ENCODE measurements around the gene ZNF507.

GRCh38 chr19:32354345-32354744 lies 8.9 kb downstream of the ZNF507 start:
- no peak for TF ChIP-seq CTCF (IDR thresholded peaks at IDR 0.05; ENCODE audit: low read depth, low read length, missing input control)
- TF ChIP-seq FOXA1 (IDR thresholded peaks at IDR 0.05) = no peak
- TF ChIP-seq, protein P1, sequence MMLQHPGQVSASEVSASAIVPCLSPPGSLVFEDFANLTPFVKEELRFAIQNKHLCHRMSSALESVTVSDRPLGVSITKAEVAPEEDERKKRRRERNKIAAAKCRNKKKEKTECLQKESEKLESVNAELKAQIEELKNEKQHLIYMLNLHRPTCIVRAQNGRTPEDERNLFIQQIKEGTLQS (IDR thresholded peaks at IDR 0.05) = no peak
- TF ChIP-seq TAF1 (conservative IDR thresholded peaks at IDR 0.05) = no peak
- TF ChIP-seq RAD21 (IDR thresholded peaks at IDR 0.05) = no peak
- TF ChIP-seq SP1 (IDR thresholded peaks at IDR 0.05) = no peak
- no peak for TF ChIP-seq RXRA (IDR thresholded peaks at IDR 0.05)
- no peak for TF ChIP-seq JUND (IDR thresholded peaks at IDR 0.05)
- no peak for TF ChIP-seq NR2F2 (IDR thresholded peaks at IDR 0.05)
- TF ChIP-seq, protein P2, sequence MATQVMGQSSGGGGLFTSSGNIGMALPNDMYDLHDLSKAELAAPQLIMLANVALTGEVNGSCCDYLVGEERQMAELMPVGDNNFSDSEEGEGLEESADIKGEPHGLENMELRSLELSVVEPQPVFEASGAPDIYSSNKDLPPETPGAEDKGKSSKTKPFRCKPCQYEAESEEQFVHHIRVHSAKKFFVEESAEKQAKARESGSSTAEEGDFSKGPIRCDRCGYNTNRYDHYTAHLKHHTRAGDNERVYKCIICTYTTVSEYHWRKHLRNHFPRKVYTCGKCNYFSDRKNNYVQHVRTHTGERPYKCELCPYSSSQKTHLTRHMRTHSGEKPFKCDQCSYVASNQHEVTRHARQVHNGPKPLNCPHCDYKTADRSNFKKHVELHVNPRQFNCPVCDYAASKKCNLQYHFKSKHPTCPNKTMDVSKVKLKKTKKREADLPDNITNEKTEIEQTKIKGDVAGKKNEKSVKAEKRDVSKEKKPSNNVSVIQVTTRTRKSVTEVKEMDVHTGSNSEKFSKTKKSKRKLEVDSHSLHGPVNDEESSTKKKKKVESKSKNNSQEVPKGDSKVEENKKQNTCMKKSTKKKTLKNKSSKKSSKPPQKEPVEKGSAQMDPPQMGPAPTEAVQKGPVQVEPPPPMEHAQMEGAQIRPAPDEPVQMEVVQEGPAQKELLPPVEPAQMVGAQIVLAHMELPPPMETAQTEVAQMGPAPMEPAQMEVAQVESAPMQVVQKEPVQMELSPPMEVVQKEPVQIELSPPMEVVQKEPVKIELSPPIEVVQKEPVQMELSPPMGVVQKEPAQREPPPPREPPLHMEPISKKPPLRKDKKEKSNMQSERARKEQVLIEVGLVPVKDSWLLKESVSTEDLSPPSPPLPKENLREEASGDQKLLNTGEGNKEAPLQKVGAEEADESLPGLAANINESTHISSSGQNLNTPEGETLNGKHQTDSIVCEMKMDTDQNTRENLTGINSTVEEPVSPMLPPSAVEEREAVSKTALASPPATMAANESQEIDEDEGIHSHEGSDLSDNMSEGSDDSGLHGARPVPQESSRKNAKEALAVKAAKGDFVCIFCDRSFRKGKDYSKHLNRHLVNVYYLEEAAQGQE (IDR thresholded peaks at IDR 0.05) = no peak
- TF ChIP-seq GABPA (IDR thresholded peaks at IDR 0.05 in 1 of 2, conservative IDR thresholded peaks at IDR 0.05 in 1 of 2) = no peak

Data from liver (tissue), 3 donors.